Panc1 (cell line): ENCODE measurements around the gene TSHR. TPM values are rescaled to one million over a fixed set of nuclear protein-coding genes. Genes with fewer than 3 reads are reported as not detected.

Experiments used
- ATAC-seq: fragments of 200-7000 bp; cut with Tn5 transposase; 2 replicates; pipeline ENCODE4 v1.9.1; 2020; ENCODE audit warnings: mild to moderate bottlenecking, moderate library complexity
- BruUV-seq: library from RNA; stranded (reverse); fragments of 400-500 nt; replicated peaks from 2 replicates; lab custom pipeline; 2021; lab: Mats Ljungman, UMichigan
- CTCF ChIA-PET: fragments of 300-600 bp; sonication (Branson Sonifier 250); formaldehyde crosslinking; loops from one replicate; lab custom pipeline; 2022; ENCODE audit warnings: antibody characterized with exemption; lab: Charles Lee
- POLR2A ChIA-PET: fragments of 300-600 bp; sonication (Branson Sonifier 250); formaldehyde crosslinking; loops from one replicate; lab custom pipeline; 2022; ENCODE audit warnings: antibody characterized with exemption; lab: Charles Lee
- DNase-seq: peaks from one replicate; pipeline ENCODE4 v3.0.0-alpha.2; 2010; ENCODE audit warnings: low read depth, low spot score
- H3K27ac ChIP-seq: 2 replicates; pipeline ENCODE4 v1.5.1; 2011; ENCODE audit warnings: mild to moderate bottlenecking, low read length, inconsistent platforms
- H3K27me3 ChIP-seq: fragments of 200-500 bp; sonication (Bioruptor generic); 2 replicates; pipeline ENCODE4 v1.6.0; 2014; ENCODE audit warnings: low read length, inconsistent platforms; ENCODE audit not compliant: control insufficient read depth, insufficient read depth
- H3K36me3 ChIP-seq: fragments of 200-500 bp; sonication (Bioruptor generic); 2 replicates; pipeline ENCODE4 v1.5.1; 2014; ENCODE audit warnings: inconsistent platforms, mild to moderate bottlenecking, low read length, moderate library complexity; ENCODE audit not compliant: control insufficient read depth, insufficient read depth
- H3K4me1 ChIP-seq: 2 replicates; pipeline ENCODE4 v1.5.1; 2011; ENCODE audit warnings: inconsistent platforms, mild to moderate bottlenecking, low read length, moderate library complexity; ENCODE audit not compliant: control insufficient read depth, insufficient read depth
- H3K4me3 ChIP-seq, 2 experiments: 2 replicates each; pipeline ENCODE4 v1.5.1; 2011 to 2012; ENCODE audit warnings: low read depth in 2 of 2, low read length in 2 of 2, mild to moderate bottlenecking in 2 of 2, inconsistent platforms in 1 of 2, moderate library complexity in 1 of 2
- H3K9me3 ChIP-seq: fragments of 200-500 bp; sonication (Bioruptor generic); 2 replicates; pipeline ENCODE4 v1.5.1; 2014; ENCODE audit warnings: low read depth, mild to moderate bottlenecking, inconsistent platforms, low read length, moderate library complexity; ENCODE audit not compliant: control insufficient read depth, insufficient read depth
- CTCF ChIP-seq: fragments of 450-650 bp; IDR thresholded peaks from 2 replicates; pipeline ENCODE4 v1.5.1; 2017; ENCODE audit warnings: mild to moderate bottlenecking
- POLR2AphosphoS5 ChIP-seq: IDR thresholded peaks from 2 replicates; pipeline ENCODE4 v1.6.1; 2012; ENCODE audit warnings: mild to moderate bottlenecking, low read depth, low read length, moderate library complexity
- REST ChIP-seq, 2 experiments: IDR thresholded peaks; 2 replicates each; pipeline ENCODE4 v1.6.1; 2011 to 2012; ENCODE audit warnings: low read depth in 2 of 2, control low read depth in 1 of 2, low read length in 1 of 2, mild to moderate bottlenecking in 1 of 2, moderate library complexity in 1 of 2; ENCODE audit not compliant: insufficient read depth in 1 of 2
- SIN3A ChIP-seq: IDR thresholded peaks from 2 replicates; pipeline ENCODE4 v1.6.1; 2012; ENCODE audit warnings: low read depth, mild to moderate bottlenecking, low read length, moderate library complexity, borderline replicate concordance; ENCODE audit not compliant: insufficient read depth
- TCF7L2 ChIP-seq: IDR thresholded peaks from 2 replicates; pipeline ENCODE4 v1.6.1; 2011; ENCODE audit warnings: mild to moderate bottlenecking, low read depth, low read length, inconsistent platforms
- in situ Hi-C: cut with HindIII; loops from 2 replicates; pipeline ENCODE4 v1.10.0; 2016; ENCODE audit warnings: low sequenced_read_pairs, low pct_unique_long_range_greater_than_20kb
- intact Hi-C: fragments of 100-400 bp; cut with micrococcal nuclease; formaldehyde crosslinking; loops from one replicate; pipeline ENCODE4 v1.10.0; 2022; ENCODE audit not compliant: unreplicated experiment
- total RNA-seq: library from RNA; stranded (reverse); gene quantifications from one replicate; pipeline ENCODE4 v1.2.1, GENCODE V29; 2021; ENCODE audit not compliant: unreplicated experiment

TSHR gene
- total RNA-seq, 1 experiment from 2014 or later, result not detected

- ChIA-PET CTCF (no interaction called here), POLR2A (no interaction called here)
- intact Hi-C loops, result loop anchor here (10.0 kb wide), 1 partner anchor 217 kb away; no protein-coding TSS in a partner anchor
These were observed 2.2 kb downstream of the TSHR start for GRCh38 chr14:80957613-80958012.

GRCh38 chr14:80958226-80958625, 2.8 kb downstream of the TSHR start:
- peaks cover 10% of the 10 kb centered on the region; the same call in 1 of the 2 replicates for H3K27me3 ChIP-seq
- ATAC-seq (no peak), DNase-seq (no peak)
- POLR2A ChIA-PET, result no interaction called here
- no peaks in the 10 kb centered on the region for H3K4me1 ChIP-seq
- no peaks in the 10 kb centered on the region for H3K9me3 ChIP-seq
- CTCF ChIA-PET, result no interaction called here
- intact Hi-C loops (loop anchor here (10.0 kb wide), 1 partner anchor 217 kb away; no protein-coding TSS in a partner anchor), in situ Hi-C loops (no loop called here)
- H3K36me3 ChIP-seq, result no peaks in the 10 kb centered on the region; the same call in 1 of the 2 replicates
- no peak overlapping the region for H3K27ac ChIP-seq
- no TSS peak for BruUV-seq
- H3K4me3 ChIP-seq, result no peak overlapping the region
- no peak for TF ChIP-seq CTCF
- TF ChIP-seq SIN3A, result no peak
- no peak for TF ChIP-seq TCF7L2
- TF ChIP-seq REST (IDR thresholded peaks at IDR 0.05; ENCODE audit: insufficient read depth in 1 of 2, low read depth in 2 of 2, low read length in 1 of 2), result no peak
- TF ChIP-seq POLR2AphosphoS5, result no peak

More at GRCh38 chr14:80957613-80958012, 2.2 kb downstream of the TSHR start:
- H3K36me3 ChIP-seq, result no peaks in the 10 kb centered on the region; the same call in 1 of the 2 replicates
- H3K27me3 ChIP-seq, result peaks cover 10% of the 10 kb centered on the region; the same call in 1 of the 2 replicates
- DNase-seq (no peak), ATAC-seq (no peak)
- no peaks in the 10 kb centered on the region for H3K4me1 ChIP-seq
- no peak overlapping the region for H3K27ac ChIP-seq
- H3K4me3 ChIP-seq, result no peak overlapping the region
- BruUV-seq, result no TSS peak
- no peaks in the 10 kb centered on the region for H3K9me3 ChIP-seq
- TF ChIP-seq POLR2AphosphoS5 (no peak), REST (IDR thresholded peaks at IDR 0.05; ENCODE audit: insufficient read depth in 1 of 2, low read depth in 2 of 2, low read length in 1 of 2) (no peak), CTCF (no peak), SIN3A (no peak), TCF7L2 (no peak)
- in situ Hi-C loops, result no loop called here
